ENCODE measurements around the gene SLC12A7.

SLC12A7 gene

GRCh38 chr5:1153428-1153827 is 41.6 kb upstream of the SLC12A7 start:
- Histone ChIP-seq H3K27me3 (ENCODE audit: insufficient read depth, low read length) (peaks cover 49% of the 10 kb centered on the region), H3K9ac (ENCODE audit: low read depth, low read length) (no peak overlapping the region), H3K4me3 (ENCODE audit: low read length) (no peak overlapping the region), H3K36me3 (ENCODE audit: insufficient read depth, low read length) (no peaks in the 10 kb centered on the region), H3K4me1 (ENCODE audit: insufficient read depth, low read length) (no peaks in the 10 kb centered on the region; the same call in 1 of the 2 replicates), H3K9me3 (ENCODE audit: insufficient read depth, low read depth, low read length) (no peaks in the 10 kb centered on the region), H3K27ac (ENCODE audit: low read depth, low read length) (no peak overlapping the region)
- 87% methylated on average over 12 of the region's 12 CpGs for WGBS

GRCh38 chr5:1152771-1153282 is 41.0 kb upstream of the SLC12A7 start:
- Histone ChIP-seq H3K4me1 (ENCODE audit: insufficient read depth, low read length) (no peaks in the 10 kb centered on the region; the same call in 1 of the 2 replicates), H3K36me3 (ENCODE audit: insufficient read depth, low read length) (no peaks in the 10 kb centered on the region), H3K9me3 (ENCODE audit: insufficient read depth, low read depth, low read length) (no peaks in the 10 kb centered on the region), H3K27ac (ENCODE audit: low read depth, low read length) (no peak overlapping the region), H3K9ac (ENCODE audit: low read depth, low read length) (no peak overlapping the region), H3K27me3 (ENCODE audit: insufficient read depth, low read length) (peaks cover 46% of the 10 kb centered on the region), H3K4me3 (ENCODE audit: low read length) (no peak overlapping the region)
- 83% methylated on average over 12 of the region's 15 CpGs for WGBS

- WGBS, result 80% methylated on average over 10 of the region's 10 CpGs
- H3K9ac ChIP-seq (ENCODE audit: low read depth, low read length), result no peak overlapping the region
- H3K27me3 ChIP-seq (ENCODE audit: insufficient read depth, low read length), result peaks cover 39% of the 10 kb centered on the region
- H3K4me3 ChIP-seq (ENCODE audit: low read length), result no peak overlapping the region
- H3K36me3 ChIP-seq (ENCODE audit: insufficient read depth, low read length), result no peaks in the 10 kb centered on the region
- H3K4me1 ChIP-seq (ENCODE audit: insufficient read depth, low read length), result no peaks in the 10 kb centered on the region; the same call in 1 of the 2 replicates
- no peak overlapping the region for H3K27ac ChIP-seq (ENCODE audit: low read depth, low read length)
- H3K9me3 ChIP-seq (ENCODE audit: insufficient read depth, low read depth, low read length), result no peaks in the 10 kb centered on the region
Measured at GRCh38 chr5:1152156-1152555, 40.3 kb upstream of the SLC12A7 start.

GRCh38 chr5:1151316-1151715 is 39.5 kb upstream of the SLC12A7 start:
- no peaks in the 10 kb centered on the region for H3K9me3 ChIP-seq (ENCODE audit: insufficient read depth, low read depth, low read length)
- H3K4me3 ChIP-seq (ENCODE audit: low read length), result no peak overlapping the region
- WGBS, result 93% methylated on average over 10 of the region's 10 CpGs
- H3K9ac ChIP-seq (ENCODE audit: low read depth, low read length), result no peak overlapping the region
- H3K36me3 ChIP-seq (ENCODE audit: insufficient read depth, low read length), result no peaks in the 10 kb centered on the region
- peaks cover 31% of the 10 kb centered on the region for H3K27me3 ChIP-seq (ENCODE audit: insufficient read depth, low read length)
- H3K4me1 ChIP-seq (ENCODE audit: insufficient read depth, low read length), result no peaks in the 10 kb centered on the region; the same call in 1 of the 2 replicates
- no peak overlapping the region for H3K27ac ChIP-seq (ENCODE audit: low read depth, low read length)

GRCh38 chr5:1150866-1151265 is 39.0 kb upstream of the SLC12A7 start:
- no peak overlapping the region for H3K4me3 ChIP-seq (ENCODE audit: low read length)
- H3K4me1 ChIP-seq (ENCODE audit: insufficient read depth, low read length), result no peaks in the 10 kb centered on the region; the same call in 1 of the 2 replicates
- WGBS, result 92% methylated on average over 10 of the region's 10 CpGs
- H3K9ac ChIP-seq (ENCODE audit: low read depth, low read length), result no peak overlapping the region
- H3K36me3 ChIP-seq (ENCODE audit: insufficient read depth, low read length), result no peaks in the 10 kb centered on the region
- H3K27ac ChIP-seq (ENCODE audit: low read depth, low read length), result no peak overlapping the region
- no peaks in the 10 kb centered on the region for H3K9me3 ChIP-seq (ENCODE audit: insufficient read depth, low read depth, low read length)
- H3K27me3 ChIP-seq (ENCODE audit: insufficient read depth, low read length), result peaks cover 26% of the 10 kb centered on the region

GRCh38 chr5:1144638-1145396 is 33.0 kb upstream of the SLC12A7 start:
- Histone ChIP-seq H3K4me3 (ENCODE audit: low read length) (no peak overlapping the region), H3K36me3 (ENCODE audit: insufficient read depth, low read length) (no peaks in the 10 kb centered on the region), H3K27ac (ENCODE audit: low read depth, low read length) (no peak overlapping the region), H3K9ac (ENCODE audit: low read depth, low read length) (no peak overlapping the region), H3K27me3 (ENCODE audit: insufficient read depth, low read length) (no peaks in the 10 kb centered on the region), H3K9me3 (ENCODE audit: insufficient read depth, low read depth, low read length) (no peaks in the 10 kb centered on the region), H3K4me1 (ENCODE audit: insufficient read depth, low read length) (no peaks in the 10 kb centered on the region; the same call in 1 of the 2 replicates)
- WGBS, result 82% methylated on average over 25 of the region's 25 CpGs

GRCh38 chr5:1144089-1144488 is 32.2 kb upstream of the SLC12A7 start:
- 89% methylated on average over 19 of the region's 19 CpGs for WGBS
- Histone ChIP-seq H3K4me3 (ENCODE audit: low read length) (no peak overlapping the region), H3K9ac (ENCODE audit: low read depth, low read length) (no peak overlapping the region; the same call in 1 of the 2 replicates), H3K36me3 (ENCODE audit: insufficient read depth, low read length) (no peaks in the 10 kb centered on the region), H3K27ac (ENCODE audit: low read depth, low read length) (no peak overlapping the region), H3K9me3 (ENCODE audit: insufficient read depth, low read depth, low read length) (no peaks in the 10 kb centered on the region), H3K27me3 (ENCODE audit: insufficient read depth, low read length) (no peaks in the 10 kb centered on the region), H3K4me1 (ENCODE audit: insufficient read depth, low read length) (no peaks in the 10 kb centered on the region; the same call in 1 of the 2 replicates)

- no peaks in the 10 kb centered on the region for H3K36me3 ChIP-seq (ENCODE audit: insufficient read depth, low read length)
- H3K27me3 ChIP-seq (ENCODE audit: insufficient read depth, low read length), result no peaks in the 10 kb centered on the region
- H3K4me1 ChIP-seq (ENCODE audit: insufficient read depth, low read length), result no peaks in the 10 kb centered on the region; the same call in 1 of the 2 replicates
- WGBS, result 92% methylated on average over 7 of the region's 7 CpGs
- no peaks in the 10 kb centered on the region for H3K9me3 ChIP-seq (ENCODE audit: insufficient read depth, low read depth, low read length)
- H3K4me3 ChIP-seq (ENCODE audit: low read length), result no peak overlapping the region
- no peak overlapping the region for H3K9ac ChIP-seq (ENCODE audit: low read depth, low read length)
- H3K27ac ChIP-seq (ENCODE audit: low read depth, low read length), result no peak overlapping the region
Measured at GRCh38 chr5:1143670-1143951, 31.7 kb upstream of the SLC12A7 start.

GRCh38 chr5:1142886-1143669 is 31.2 kb upstream of the SLC12A7 start:
- Histone ChIP-seq H3K27ac (ENCODE audit: low read depth, low read length) (no peak overlapping the region), H3K4me3 (ENCODE audit: low read length) (no peak overlapping the region), H3K9me3 (ENCODE audit: insufficient read depth, low read depth, low read length) (no peaks in the 10 kb centered on the region), H3K36me3 (ENCODE audit: insufficient read depth, low read length) (no peaks in the 10 kb centered on the region), H3K9ac (ENCODE audit: low read depth, low read length) (no peak overlapping the region), H3K4me1 (ENCODE audit: insufficient read depth, low read length) (no peaks in the 10 kb centered on the region; the same call in 1 of the 2 replicates), H3K27me3 (ENCODE audit: insufficient read depth, low read length) (no peaks in the 10 kb centered on the region)
- WGBS, result 84% methylated on average over 34 of the region's 34 CpGs

- Histone ChIP-seq H3K36me3 (ENCODE audit: insufficient read depth, low read length) (no peaks in the 10 kb centered on the region), H3K4me3 (ENCODE audit: low read length) (no peak overlapping the region), H3K27ac (ENCODE audit: low read depth, low read length) (no peak overlapping the region), H3K9ac (ENCODE audit: low read depth, low read length) (no peak overlapping the region), H3K27me3 (ENCODE audit: insufficient read depth, low read length) (no peaks in the 10 kb centered on the region), H3K9me3 (ENCODE audit: insufficient read depth, low read depth, low read length) (no peaks in the 10 kb centered on the region), H3K4me1 (ENCODE audit: insufficient read depth, low read length) (no peaks in the 10 kb centered on the region; the same call in 1 of the 2 replicates)
- 54% methylated on average over 6 of the region's 6 CpGs for WGBS
Measured at GRCh38 chr5:1141834-1142233, 30.0 kb upstream of the SLC12A7 start.

GRCh38 chr5:1140818-1141189 is 28.9 kb upstream of the SLC12A7 start:
- 91% methylated on average over 15 of the region's 15 CpGs for WGBS
- Histone ChIP-seq H3K4me1 (ENCODE audit: insufficient read depth, low read length) (no peaks in the 10 kb centered on the region; the same call in 1 of the 2 replicates), H3K27ac (ENCODE audit: low read depth, low read length) (no peak overlapping the region), H3K9me3 (ENCODE audit: insufficient read depth, low read depth, low read length) (no peaks in the 10 kb centered on the region), H3K27me3 (ENCODE audit: insufficient read depth, low read length) (no peaks in the 10 kb centered on the region), H3K36me3 (ENCODE audit: insufficient read depth, low read length) (no peaks in the 10 kb centered on the region), H3K9ac (ENCODE audit: low read depth, low read length) (no peak overlapping the region), H3K4me3 (ENCODE audit: low read length) (no peak overlapping the region)

Data from HUES64 (cell line).